Measurements from ENCODE around the gene POLR2L.

POLR2L gene

DNA sequence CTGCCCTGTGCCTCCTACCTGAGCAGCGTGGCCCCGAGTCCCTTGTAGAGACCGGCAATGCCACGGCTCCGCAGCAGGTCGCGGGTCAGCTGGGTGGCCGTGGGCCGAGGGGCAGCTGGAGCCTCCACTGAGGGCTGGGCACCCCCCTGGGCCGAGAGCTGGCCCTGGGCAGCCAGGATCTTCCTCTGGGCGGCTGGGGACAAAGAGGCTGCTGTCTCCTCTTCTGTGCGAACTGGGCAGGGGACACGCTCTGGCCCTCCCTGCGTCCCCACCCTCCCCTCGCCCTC lies 49.9 kb downstream of the POLR2L start:
- DNase-seq = no peak

DNA sequence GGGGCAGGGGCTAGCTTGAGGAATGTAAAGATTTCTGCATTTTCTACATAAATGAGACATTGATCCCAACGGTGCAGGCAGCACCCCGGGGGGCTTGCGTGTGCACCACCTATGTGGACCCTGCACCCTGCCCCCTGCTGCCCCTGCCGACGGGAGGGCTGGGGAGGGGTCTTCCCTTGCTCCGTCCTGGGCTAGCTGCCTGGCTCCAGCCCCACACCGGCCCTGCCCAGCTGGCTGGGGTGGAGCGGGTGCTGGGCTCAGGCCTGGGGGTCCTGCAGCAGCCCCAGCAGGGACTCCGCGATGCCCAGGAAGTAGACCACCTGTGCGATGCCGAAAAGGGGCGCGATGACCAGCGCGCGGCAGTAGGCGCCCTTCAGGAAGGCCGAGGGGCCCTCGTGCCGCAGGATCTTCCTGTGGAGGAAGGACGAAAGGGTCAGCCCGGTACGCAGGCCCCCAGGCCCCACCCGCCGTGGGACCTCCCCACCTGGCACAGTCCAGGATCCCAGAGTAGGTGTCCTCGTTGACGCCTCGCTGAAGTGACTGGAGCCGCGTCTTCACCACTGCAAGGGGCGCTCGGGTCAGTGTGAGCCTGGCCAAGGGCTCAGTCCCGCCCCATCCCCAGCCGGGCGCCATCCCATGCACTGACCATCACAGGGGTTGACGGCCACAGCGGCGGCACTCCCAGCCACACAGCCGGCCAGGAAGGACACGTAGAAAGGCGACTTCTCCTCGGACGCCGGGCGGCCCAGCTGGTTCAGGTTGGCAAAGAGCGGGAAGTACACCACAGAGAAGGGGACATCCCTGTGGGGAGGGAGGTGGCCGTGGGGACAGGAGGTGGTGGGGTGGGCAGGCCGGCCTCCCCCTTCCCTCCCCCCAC lies 50.4 kb downstream of the POLR2L start:
- DNase-seq = no peak

DNA sequence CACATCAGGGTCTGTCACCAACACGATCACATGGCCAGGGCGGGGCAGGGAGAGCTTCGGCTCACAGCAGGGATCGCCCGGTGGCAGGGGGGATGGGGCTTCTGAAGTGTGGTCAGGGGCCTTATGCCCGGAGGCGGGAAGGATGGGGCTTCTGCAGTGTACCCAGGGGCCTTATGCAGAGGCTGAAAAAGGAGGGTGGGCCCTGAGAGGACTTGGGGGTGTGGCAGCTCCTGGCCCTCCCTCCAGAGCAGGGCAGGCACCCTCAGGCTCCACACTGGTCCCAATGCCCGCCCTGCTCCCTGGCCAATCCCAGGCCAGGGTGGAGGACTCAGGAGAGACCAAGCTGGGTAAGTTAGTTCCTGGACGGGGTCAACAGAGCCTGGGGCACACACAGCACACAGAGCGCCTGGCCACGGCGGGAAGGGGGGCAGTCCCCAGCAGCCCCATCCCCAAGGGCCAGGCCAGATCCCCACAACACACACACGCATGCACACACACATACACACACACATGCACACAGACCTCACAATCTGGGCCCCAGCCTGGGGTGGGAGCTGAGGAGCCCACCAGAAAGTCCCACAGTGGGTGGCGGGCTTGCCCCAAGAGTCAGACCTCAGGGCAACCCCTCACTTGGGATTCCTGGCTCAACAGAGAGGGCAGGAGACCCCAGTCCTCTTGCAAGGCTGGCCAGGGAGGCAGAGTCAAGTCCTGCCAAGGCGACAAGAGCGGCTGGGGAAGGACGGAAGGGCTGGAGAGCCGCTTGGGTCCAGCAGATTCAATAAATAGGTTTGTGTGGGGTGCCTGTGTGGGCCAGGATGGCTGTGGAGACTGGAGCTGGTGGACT lies 51.4 kb downstream of the POLR2L start:
- DNase-seq = peak; percentile 56

DNA sequence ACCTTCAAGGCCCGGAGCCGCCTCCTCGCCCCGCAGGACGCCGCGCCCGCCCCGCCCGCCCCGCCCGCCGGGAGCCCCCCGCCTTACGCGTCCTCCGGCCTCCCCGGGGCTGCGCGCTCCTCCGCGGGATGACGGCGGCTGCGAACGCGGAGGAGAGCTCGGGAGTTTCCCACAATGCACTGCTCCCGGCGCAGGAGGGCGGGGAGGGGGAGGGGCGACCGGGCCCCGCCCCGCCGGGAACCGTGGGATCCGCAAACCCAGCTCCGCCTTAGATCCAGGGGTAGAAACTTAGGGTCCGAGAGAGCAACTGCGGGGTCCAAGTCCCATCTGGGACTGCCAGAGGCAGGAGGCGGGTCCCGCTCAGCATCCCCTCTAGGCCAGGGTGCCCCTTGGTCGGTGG lies 52.4 kb downstream of the POLR2L start, which contains the start of gene CEND1:
Gene CEND1 (minus strand): TSS at position 148 of the 400 bp plus-strand sequence. CDS start 1,514 bp downstream, outside the sequence.
- DNase-seq = peak; percentile 79

All from NCI-H2227 treated with DMSO at 0.1 percent for 48 hours (cell line).